ENCODE measurements around the gene FRA10AC1. TPM values are rescaled to one million over a fixed set of nuclear protein-coding genes. Genes with fewer than 3 reads are reported as not detected.

The FRA10AC1 gene
- total RNA-seq, 2 experiments from 2014 or later, result 15.1 to 15.8 TPM

- ATAC-seq, result no peak
- CTCF ChIA-PET, result no interaction called here
These were observed 73.5 kb downstream of the FRA10AC1 start for GRCh38 chr10:93628858-93629257.

GRCh38 chr10:93622942-93623341 lies 79.5 kb downstream of the FRA10AC1 start:
- ATAC-seq (no peak), DNase-seq (no peak)
- TF ChIP-seq CTCF (IDR thresholded peaks at IDR 0.05), result no peak
- no peaks in the 10 kb centered on the region for H3K4me1 Mint-ChIP-seq (ENCODE audit: low read depth)
- intact Hi-C loops (cut with micrococcal nuclease), result no loop called here
- POLR2A ChIA-PET, result no interaction called here
- CTCF ChIA-PET, result no interaction called here
- H3K9me3 Mint-ChIP-seq, result no peaks in the 10 kb centered on the region
- H3K36me3 Mint-ChIP-seq (ENCODE audit: low read depth), result no peaks in the 10 kb centered on the region
- H3K4me3 Mint-ChIP-seq, result no peak overlapping the region
- no peak overlapping the region for H3K27ac Mint-ChIP-seq
- no peaks in the 10 kb centered on the region for H3K27me3 Mint-ChIP-seq

More at GRCh38 chr10:93628858-93629257, 73.5 kb downstream of the FRA10AC1 start:
- H3K27me3 Mint-ChIP-seq, result no peaks in the 10 kb centered on the region
- no peaks in the 10 kb centered on the region for H3K36me3 Mint-ChIP-seq (ENCODE audit: low read depth)
- TF ChIP-seq CTCF (IDR thresholded peaks at IDR 0.05), result no peak
- intact Hi-C loops (cut with micrococcal nuclease), result no loop called here
- H3K27ac Mint-ChIP-seq, result no peak overlapping the region
- no peaks in the 10 kb centered on the region for H3K9me3 Mint-ChIP-seq
- POLR2A ChIA-PET, result no interaction called here
- no peak overlapping the region for H3K4me3 Mint-ChIP-seq
- no peak for DNase-seq
- no peaks in the 10 kb centered on the region for H3K4me1 Mint-ChIP-seq (ENCODE audit: low read depth)

GRCh38 chr10:93620925-93621324 lies 81.5 kb downstream of the FRA10AC1 start:
- CTCF ChIA-PET, result no interaction called here
- H3K27ac Mint-ChIP-seq, result no peak overlapping the region

More at GRCh38 chr10:93620925-93621324, 81.5 kb downstream of the FRA10AC1 start:
- ATAC-seq (no peak), DNase-seq (no peak)
- POLR2A ChIA-PET, result no interaction called here
- no peaks in the 10 kb centered on the region for H3K4me1 Mint-ChIP-seq (ENCODE audit: low read depth)
- H3K36me3 Mint-ChIP-seq (ENCODE audit: low read depth), result no peaks in the 10 kb centered on the region
- no peak overlapping the region for H3K4me3 Mint-ChIP-seq
- intact Hi-C loops (cut with micrococcal nuclease), result no loop called here
- H3K9me3 Mint-ChIP-seq, result no peaks in the 10 kb centered on the region
- TF ChIP-seq CTCF (IDR thresholded peaks at IDR 0.05), result no peak
- H3K27me3 Mint-ChIP-seq, result peaks cover 2% of the 10 kb centered on the region

Other genes with a start within 250 kb of the FRA10AC1 start
- gene MYOF, start 220.3 kb downstream of the FRA10AC1 start, total RNA-seq, result 1 to 10 TPM; 4.9 to 5.4 TPM
- gene CEP55, start 206.0 kb downstream of the FRA10AC1 start, total RNA-seq, result 10 to 100 TPM; 44.6 to 45.0 TPM
- gene FFAR4, start 135.9 kb downstream of the FRA10AC1 start, total RNA-seq, result not detected
- gene RBP4, start 101.4 kb downstream of the FRA10AC1 start, total RNA-seq, result not detected
- not detected for gene PDE6C, start 90.1 kb downstream of the FRA10AC1 start, total RNA-seq
- gene LGI1, start 55.3 kb upstream of the FRA10AC1 start, total RNA-seq, result not detected
- gene SLC35G1, start 191.4 kb upstream of the FRA10AC1 start, total RNA-seq, result 1 to 10 TPM; 2.0 to 3.2 TPM